ENCODE measurements around the gene NSG1. TPM values are rescaled to one million over a fixed set of nuclear protein-coding genes. Genes with fewer than 3 reads are reported as not detected.

Gene NSG1, protein sequence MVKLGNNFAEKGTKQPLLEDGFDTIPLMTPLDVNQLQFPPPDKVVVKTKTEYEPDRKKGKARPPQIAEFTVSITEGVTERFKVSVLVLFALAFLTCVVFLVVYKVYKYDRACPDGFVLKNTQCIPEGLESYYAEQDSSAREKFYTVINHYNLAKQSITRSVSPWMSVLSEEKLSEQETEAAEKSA
- total RNA-seq = 5.1 and 15.3 TPM in 2 replicates

DNA sequence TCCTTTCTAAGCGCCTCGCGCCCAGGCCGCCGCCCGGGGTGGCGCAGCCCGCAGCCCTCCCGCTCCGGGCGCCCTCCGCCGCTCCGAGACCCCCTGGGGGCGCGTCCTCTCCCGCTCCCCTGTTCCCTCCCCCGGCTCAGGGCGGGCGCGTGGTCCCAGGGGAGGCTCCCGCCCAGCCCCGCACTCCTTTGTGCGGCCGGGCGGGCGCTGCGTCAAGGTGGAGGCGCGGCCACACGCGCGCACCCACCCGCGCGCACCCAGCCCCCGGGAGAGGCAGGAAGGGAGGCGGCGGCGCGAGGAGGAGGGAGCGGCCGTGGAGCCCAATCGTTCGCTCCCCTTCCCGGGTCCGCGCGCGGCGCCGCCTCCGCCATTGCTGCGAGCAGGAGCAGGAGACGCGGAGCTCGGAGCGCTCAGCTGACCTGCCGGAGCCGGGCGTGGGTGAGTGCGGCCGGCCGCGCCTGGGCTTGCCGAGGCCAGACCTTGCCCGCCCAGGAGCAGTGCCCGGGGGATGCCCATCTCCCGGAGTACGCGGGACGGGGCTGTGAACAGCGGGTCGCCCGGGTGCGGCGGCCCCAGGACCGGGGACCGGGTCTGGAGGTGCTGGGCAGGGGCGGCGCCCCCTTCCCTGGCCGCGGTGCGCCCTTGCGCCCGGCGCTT is at the start of gene NSG1:
TSS of gene NSG1 (plus strand) at position 367 of the 657 bp plus-strand sequence. CDS start 528 bp downstream, outside the sequence.

Other genes with a start within 250 kb of the NSG1 start
- not detected in 2 replicates for gene OTOP1, start 160.2 kb upstream of the NSG1 start, total RNA-seq
- gene TMEM128, start 138.9 kb upstream of the NSG1 start, total RNA-seq = 22.6 and 35.5 TPM in 2 replicates
- gene LYAR, start 96.9 kb upstream of the NSG1 start, total RNA-seq = 24.1 and 29.7 TPM in 2 replicates
- 4.1 and 4.6 TPM in 2 replicates for gene ZBTB49, start 96.9 kb upstream of the NSG1 start, total RNA-seq
- gene STX18, start 154.9 kb downstream of the NSG1 start, total RNA-seq = 16.4 and 20.0 TPM in 2 replicates

Measured in nasal cavity respiratory epithelium epithelial cell of viscerocranial mucosa (primary cell).